Liver (tissue), 9 donors: ENCODE measurements around the gene ATG9A. TPM values are rescaled to one million over a fixed set of nuclear protein-coding genes. Genes with fewer than 3 reads are reported as not detected.

Source experiments
- DNase-seq: peaks from one replicate; pipeline ENCODE4 v3.0.0-alpha.2; 2017; ENCODE audit warnings: low spot score
- H3K27ac ChIP-seq, 2 donors: one replicate each; pipeline ENCODE4 v1.7.0; 2013; ENCODE audit warnings: inconsistent platforms in 2 of 2, low read length in 2 of 2, control low read depth in 1 of 2, low read depth in 1 of 2, mild to moderate bottlenecking in 1 of 2
- H3K27me3 ChIP-seq, 4 donors: one replicate each; pipeline versions ENCODE4 v1.6.1 to v1.7.0; 2013; ENCODE audit warnings: low read length in 3 of 4, inconsistent platforms in 1 of 4, mild to moderate bottlenecking in 1 of 4, moderate library complexity in 1 of 4; ENCODE audit not compliant: control insufficient read depth in 4 of 4, insufficient read depth in 4 of 4
- H3K36me3 ChIP-seq, 4 donors: one replicate each; pipeline versions ENCODE4 v1.6.1 to v1.7.0; 2013; ENCODE audit warnings: low read length in 3 of 4, mild to moderate bottlenecking in 3 of 4, low read depth in 1 of 4, moderate library complexity in 1 of 4; ENCODE audit not compliant: control insufficient read depth in 4 of 4, insufficient read depth in 3 of 4
- H3K4me1 ChIP-seq, 4 donors: one replicate each; pipeline versions ENCODE4 v1.6.1 to v1.7.0; 2013; ENCODE audit warnings: low read length in 3 of 4, mild to moderate bottlenecking in 3 of 4, moderate library complexity in 1 of 4; ENCODE audit not compliant: control insufficient read depth in 4 of 4, insufficient read depth in 4 of 4
- H3K4me3 ChIP-seq, 3 donors: one replicate each; pipeline versions ENCODE4 v1.6.1 to v1.7.0; 2013; ENCODE audit warnings: low read length in 3 of 3, control low read depth in 1 of 3, low read depth in 1 of 3, mild to moderate bottlenecking in 1 of 3
- H3K9ac ChIP-seq, 2 donors: one replicate each; pipeline ENCODE4 v1.7.0; 2013; ENCODE audit warnings: low read length in 2 of 2, mild to moderate bottlenecking in 2 of 2, moderate library complexity in 2 of 2, control low read depth in 1 of 2, low read depth in 1 of 2
- H3K9me3 ChIP-seq, 4 donors: one replicate each; pipeline versions ENCODE4 v1.6.1 to v1.7.0; 2013; ENCODE audit warnings: low read length in 3 of 4; ENCODE audit not compliant: control insufficient read depth in 4 of 4
- CTCF ChIP-seq: fragments of 150-350 bp; IDR thresholded peaks from 2 replicates; pipeline ENCODE4 v1.5.1; 2017; ENCODE audit warnings: improper control_type of control experiment, low read depth, low read length; ENCODE audit not compliant: missing input control
- EGR1 ChIP-seq, 2 donors: IDR thresholded peaks; 2 replicates each; pipeline ENCODE4 v1.6.1; 2016 to 2018; ENCODE audit warnings: antibody characterized with exemption in 2 of 2, low read depth in 2 of 2
- FOXA1 ChIP-seq: IDR thresholded peaks from 2 replicates; pipeline ENCODE4 v1.6.1; 2016; ENCODE audit warnings: antibody characterized with exemption
- FOXA2 ChIP-seq: IDR thresholded peaks from 2 replicates; pipeline ENCODE4 v1.6.1; 2016; ENCODE audit warnings: antibody characterized with exemption
- GABPA ChIP-seq, 2 donors: IDR thresholded peaks in 1 of 2; conservative IDR thresholded peaks in 1 of 2; 2 replicates each; pipeline ENCODE4 v1.6.1; 2016; ENCODE audit warnings: antibody characterized with exemption in 2 of 2, mild to moderate bottlenecking in 1 of 2, moderate library complexity in 1 of 2
- HNF4A ChIP-seq, 2 donors: conservative IDR thresholded peaks; 2 replicates each; pipeline ENCODE4 v1.6.1; 2016; ENCODE audit warnings: antibody characterized with exemption in 2 of 2, mild to moderate bottlenecking in 2 of 2
- HNF4G ChIP-seq: IDR thresholded peaks from 2 replicates; pipeline ENCODE4 v1.6.1; 2016; ENCODE audit warnings: antibody characterized with exemption
- JUND ChIP-seq, 2 donors: IDR thresholded peaks; 2 replicates each; pipeline ENCODE4 v1.6.1; 2016; ENCODE audit warnings: antibody characterized with exemption in 2 of 2
- NR2F2 ChIP-seq: IDR thresholded peaks from 2 replicates; pipeline ENCODE4 v1.6.1; 2016; ENCODE audit warnings: antibody characterized with exemption
- RAD21 ChIP-seq, 2 donors: IDR thresholded peaks; 2 replicates each; pipeline ENCODE4 v1.6.1; 2016; ENCODE audit warnings: antibody characterized with exemption in 2 of 2, mild to moderate bottlenecking in 2 of 2
- REST ChIP-seq: IDR thresholded peaks from 2 replicates; pipeline ENCODE4 v1.6.1; 2016; ENCODE audit warnings: antibody characterized with exemption, mild to moderate bottlenecking
- RXRA ChIP-seq, 2 donors: IDR thresholded peaks; 2 replicates each; pipeline ENCODE4 v1.6.1; 2017 to 2018; ENCODE audit warnings: antibody characterized with exemption in 2 of 2, mild to moderate bottlenecking in 1 of 2
- SP1 ChIP-seq: IDR thresholded peaks from 2 replicates; pipeline ENCODE4 v1.6.1; 2018; ENCODE audit warnings: antibody characterized with exemption, mild to moderate bottlenecking
- TAF1 ChIP-seq: conservative IDR thresholded peaks from 2 replicates; pipeline ENCODE4 v1.6.1; 2016; ENCODE audit warnings: antibody characterized with exemption, mild to moderate bottlenecking
- YY1 ChIP-seq: IDR thresholded peaks from 2 replicates; pipeline ENCODE4 v1.6.1; 2016; ENCODE audit warnings: antibody characterized with exemption, mild to moderate bottlenecking
- ZBTB33 ChIP-seq: IDR thresholded peaks from 2 replicates; pipeline ENCODE4 v1.6.1; 2016; ENCODE audit warnings: antibody characterized with exemption
- WGBS: extraction: QIAGEN DNeasy Blood & Tissue Kit; methylation state at CpG from one replicate; pipeline ENCODE4 v1.1.7; 2013; 5-methylcytosine and 5-hydroxymethylcytosine counted together
- polyA plus RNA-seq, 2 donors: library from polyadenylated mRNA; stranded (reverse) in 1 of 2; unstranded in 1 of 2; fragments of 200-250 nt in 1 of 2; fragments of >200 nt in 1 of 2; fragmentation: Nextera tagmentation in 1 of 2; extraction: Ambion mirVana in 1 of 2; gene quantifications; one replicate each; pipeline versions ENCODE4 v1.2.1 to v1.2.3, GENCODE V29; 2013 to 2015
- total RNA-seq, 2 donors: library from RNA; depleted of rRNA; stranded (reverse); fragments of >200 nt; gene quantifications; one replicate each; pipeline ENCODE4 v1.2.3, GENCODE V29; 2014
- donor health status: healthy.
- donor health status: healthy.
- donor health status: healthy.
- donor health status: healthy.
- donor health status: healthy.

Gene ATG9A
- total and polyA plus RNA-seq, 4 donors: 24.3 to 68.1 (median 37.9) TPM

GRCh38 chr2:219207884-219208740 is 21.3 kb downstream of the ATG9A start:
- Histone ChIP-seq H3K27ac (peak overlapping the region; percentile 95 to 97), H3K9ac (no peak overlapping the region), H3K9me3 (no peaks in the 10 kb centered on the region), H3K27me3 (no peaks in the 10 kb centered on the region), H3K4me1 (peaks cover 3 to 26% (median 23%) of the 10 kb centered on the region in 4 donors), H3K4me3 (peak overlapping the region in 1 of 3 donors; percentile 78), H3K36me3 (peaks cover 5 to 21% (median 9%) of the 10 kb centered on the region in 4 donors)
- WGBS: 33% methylated on average over 17 of the region's 17 CpGs
- DNase-seq: peak; percentile 42
- TF ChIP-seq EGR1 (IDR thresholded peaks at IDR 0.05; ENCODE audit: low read depth in 2 of 2): no peak
- TF ChIP-seq ZBTB33: no peak
- peak; percentile 30 for TF ChIP-seq SP1
- peak in 1 of 2 donors; percentile 20 for TF ChIP-seq RXRA (IDR thresholded peaks at IDR 0.05)
- TF ChIP-seq FOXA2: no peak
- no peak for TF ChIP-seq YY1
- TF ChIP-seq HNF4G: no peak
- no peak for TF ChIP-seq GABPA (IDR thresholded peaks at IDR 0.05 in 1 of 2, conservative IDR thresholded peaks at IDR 0.05 in 1 of 2)
- no peak for TF ChIP-seq RAD21 (IDR thresholded peaks at IDR 0.05)
- peak; percentile 69 to 73 for TF ChIP-seq HNF4A (conservative IDR thresholded peaks at IDR 0.05)
- TF ChIP-seq NR2F2: no peak
- TF ChIP-seq JUND (IDR thresholded peaks at IDR 0.05): no peak
- TF ChIP-seq FOXA1: no peak
- no peak for TF ChIP-seq CTCF

- peaks cover 2 to 16% (median 8%) of the 10 kb centered on the region in 4 donors for H3K36me3 ChIP-seq
- no peaks in the 10 kb centered on the region for H3K27me3 ChIP-seq
- no peaks in the 10 kb centered on the region for H3K9me3 ChIP-seq
- peak; percentile 40 for DNase-seq
- peak overlapping the region; percentile 95 to 97 for H3K27ac ChIP-seq
- TF ChIP-seq TAF1 (no peak), REST (peak; percentile 10), EGR1 (IDR thresholded peaks at IDR 0.05; ENCODE audit: low read depth in 2 of 2) (no peak)
- H3K4me3 ChIP-seq: peak overlapping the region; percentile 11 to 95 (median 78)
- peak overlapping the region; percentile 23 to 32 for H3K9ac ChIP-seq
- 9% methylated on average over 22 of the region's 22 CpGs for WGBS
- peaks cover 3 to 26% (median 23%) of the 10 kb centered on the region in 4 donors for H3K4me1 ChIP-seq
Measured at GRCh38 chr2:219207134-219207883, 22.1 kb downstream of the ATG9A start.
